Heart left ventricle (tissue), 16 donors: ENCODE results near the gene ARL3. TPM values are rescaled to one million over a fixed set of nuclear protein-coding genes. Genes with fewer than 3 reads are reported as not detected.
A peak's percentile ranks its signal among the peaks of the same experiment; 100 is the strongest.

ENCODE experiments used
- ATAC-seq, 4 donors: fragments of 200-7000 bp; cut with Tn5 transposase; one replicate each; pipeline ENCODE4 v1.9.1; 2020 to 2022; ENCODE audit warnings: moderate library complexity in 4 of 4, mild to moderate bottlenecking in 3 of 4, moderate number of reproducible peaks in 1 of 4
- DNase-seq, 5 donors: peaks; one replicate each; pipeline ENCODE4 v3.0.0-alpha.2; 2020
- H3K27ac ChIP-seq, 12 donors: fragments of 200-600 bp; sonication (generic) in 4 of 12; one replicate each; pipeline versions ENCODE4 v1.5.0 to v1.8.0; 2016 to 2022; ENCODE audit warnings: mild to moderate bottlenecking in 2 of 12
- H3K27me3 ChIP-seq, 9 donors: fragments of 200-600 bp; sonication (generic) in 2 of 9; one replicate each; pipeline versions ENCODE4 v1.5.1 to v1.8.0; 2016 to 2022; ENCODE audit warnings: mild to moderate bottlenecking in 3 of 9
- H3K36me3 ChIP-seq, 9 donors: fragments of 200-600 bp; sonication (generic) in 2 of 9; one replicate each; pipeline versions ENCODE4 v1.5.0 to v1.8.0; 2018 to 2022; ENCODE audit warnings: mild to moderate bottlenecking in 2 of 9
- H3K4me1 ChIP-seq, 12 donors: fragments of 200-600 bp; sonication (generic) in 4 of 12; one replicate each; pipeline versions ENCODE4 v1.5.0 to v1.8.0; 2016 to 2022; ENCODE audit warnings: mild to moderate bottlenecking in 3 of 12
- H3K4me3 ChIP-seq, 12 donors: fragments of 200-600 bp; sonication (generic) in 4 of 12; one replicate each; pipeline versions ENCODE4 v1.5.0 to v1.8.0; 2017 to 2022; ENCODE audit warnings: mild to moderate bottlenecking in 9 of 12, moderate library complexity in 4 of 12
- H3K9me3 ChIP-seq, 12 donors: fragments of 200-600 bp; sonication (generic) in 4 of 12; one replicate each; pipeline versions ENCODE4 v1.5.0 to v1.8.0; 2016 to 2022; ENCODE audit warnings: mild to moderate bottlenecking in 1 of 12
- CTCF ChIP-seq, 12 donors: fragments of 200-600 bp; sonication (generic) in 4 of 12; IDR thresholded peaks; one replicate each; pipeline versions ENCODE4 v1.5.0 to v1.8.0; 2018 to 2022; ENCODE audit warnings: antibody characterized with exemption in 12 of 12, mild to moderate bottlenecking in 5 of 12
- POLR2A ChIP-seq, 2 donors: fragments of 450-650 bp; IDR thresholded peaks; one replicate each; pipeline ENCODE4 v1.6.1; 2017; ENCODE audit warnings: antibody characterized with exemption in 2 of 2, mild to moderate bottlenecking in 2 of 2, moderate library complexity in 2 of 2
- WGBS, 4 donors: extraction: QIAGEN DNeasy Blood & Tissue Kit in 2 of 4; methylation state at CpG; one replicate each; pipeline versions ENCODE4 v1.1.5 to v1.1.7; 2013 to 2018; 5-methylcytosine and 5-hydroxymethylcytosine counted together
- intact Hi-C, 10 donors: fragments of 100-400 bp; cut with DNase I; formaldehyde crosslinking; loops; one replicate each; pipeline versions ENCODE4 v1.11.1 to v1.14.2; 2022
- polyA plus RNA-seq, 2 donors: library from polyadenylated mRNA; stranded (reverse); fragments of 200-250 nt; gene quantifications; one replicate each; pipeline ENCODE4 v1.2.3, GENCODE V29; 2013
- total RNA-seq, 9 donors: library from RNA; depleted of rRNA in 2 of 9; stranded (reverse); fragments of >200 nt in 2 of 9; fragmentation: NEBNext Ultra II Directional in 3 of 9; extraction: Animal tissue kit (Norgen Biotek cat#: 25700) in 3 of 9; gene quantifications; one replicate each; pipeline versions ENCODE4 v1.1.0 to v1.2.4, GENCODE V29; 2016 to 2023
- donor health status: ischemic (EF 13 %, LVEDD 7.1; RV severe dilation, severe dysfunction).
- donor health status: healthy with polysubstance abuse.
- donor health status: DM: no; HTN: yes; CAD: no.
- donor health status: DM: no; HTN: no; CAD: no.
- donor health status: ischemic (EF 25% LVEDD 6.9; RV normal size, moderate dysfunction).
- donor health status: ischemic (EF 25% LVEDD 5.7; RV mildly dilated, moderate dysfunction).
- donor health status: healthy.
- donor health status: DM: yes; HTN: yes; CAD: no.
- donor health status: ischemic (EF 35%, LVEDD 5.7; RV mildly dilated, moderate dysfunction).
- donor health status: nonischemic (EF 11% LVEDD 7.7; RV severe dilation, severe dysfunction).
- donor health status: DM: yes; HTN: yes; CAD: no.
- donor health status: PGD.
- donor health status: ischemic (EF 29% LVEDD 5.4; RV normal size, mild dysfunction).
- donor health status: nonischemic (EF 23%, LVEDD 6.1; RV moderate dilation, normal function).

Gene ARL3
- total and polyA plus RNA-seq, 11 donors: 5.8 to 19.3 (median 12.6) TPM

- H3K36me3 ChIP-seq: peaks cover 0 to 13% (median 4%) of the 10 kb centered on the region in 9 donors
- no peak for TF ChIP-seq CTCF (IDR thresholded peaks at IDR 0.05)
- TF ChIP-seq POLR2A (IDR thresholded peaks at IDR 0.05): no peak
- WGBS, 4 donors: 66 to 79% (median 69%) methylated on average over 9 of the region's 9 CpGs
- intact Hi-C loops: loop anchor here in 4 of 10 donors (5.0 kb wide), 1 partner anchor 35 kb away; the partner anchor contains the start of genes ARL3 (in 4 of the 4) and SFXN2 (in 4 of the 4)
- H3K4me3 ChIP-seq: no peak overlapping the region
- no peaks in the 10 kb centered on the region for H3K27me3 ChIP-seq
- H3K9me3 ChIP-seq: no peaks in the 10 kb centered on the region
- peak overlapping the region in 11 of 12 donors; percentile 0 to 90 (median 59) for H3K27ac ChIP-seq
- ATAC-seq (no peak), DNase-seq (no peak)
- H3K4me1 ChIP-seq: peaks cover 11 to 72% (median 62%) of the 10 kb centered on the region in 12 donors
Observed at GRCh38 chr10:102677331-102678067, 36.7 kb downstream of the ARL3 start.

GRCh38 chr10:102676534-102677315 lies 37.5 kb downstream of the ARL3 start:
- H3K27ac ChIP-seq: peak overlapping the region in 11 of 12 donors; percentile 0 to 90 (median 64)

GRCh38 chr10:102675666-102676533 lies 38.3 kb downstream of the ARL3 start:
- Histone ChIP-seq H3K9me3 (no peaks in the 10 kb centered on the region), H3K36me3 (peaks cover 0 to 5% (median 0%) of the 10 kb centered on the region in 9 donors), H3K27ac (peak overlapping the region in 11 of 12 donors; percentile 79 to 90 (median 85)), H3K27me3 (no peaks in the 10 kb centered on the region), H3K4me1 (peaks cover 11 to 78% (median 64%) of the 10 kb centered on the region in 12 donors), H3K4me3 (peak overlapping the region in 3 of 12 donors; percentile 10 to 14 (median 13))
- DNase-seq (peak in 2 of 5 donors; percentile 60 to 64), ATAC-seq (peak in 1 of 4 donors; percentile 14)
- WGBS, 4 donors: 53 to 63% (median 55%) methylated on average over 16 of the region's 16 CpGs
- intact Hi-C loops: loop anchor here in 4 of 10 donors (2.0 to 5.0 kb wide), 3 partner anchors 29 to 36 kb away; partner anchors contain the start of genes ARL3 (in 4 of the 4), SFXN2 (in 4 of the 4) and TRIM8 (in 1 of the 4)
- TF ChIP-seq CTCF (IDR thresholded peaks at IDR 0.05): no peak
- no peak for TF ChIP-seq POLR2A (IDR thresholded peaks at IDR 0.05)

More at GRCh38 chr10:102676534-102677315, 37.5 kb downstream of the ARL3 start:
- WGBS, 4 donors: 71 to 88% (median 78%) methylated on average over 9 of the region's 9 CpGs
- no peaks in the 10 kb centered on the region for H3K27me3 ChIP-seq
- no peak for ATAC-seq
- no peaks in the 10 kb centered on the region for H3K9me3 ChIP-seq
- no peak for DNase-seq
- H3K4me1 ChIP-seq: peaks cover 11 to 76% (median 64%) of the 10 kb centered on the region in 12 donors
- H3K36me3 ChIP-seq: peaks cover 0 to 6% (median 0%) of the 10 kb centered on the region in 9 donors
- TF ChIP-seq POLR2A (IDR thresholded peaks at IDR 0.05) (no peak), CTCF (IDR thresholded peaks at IDR 0.05) (no peak)
- intact Hi-C loops: loop anchor here in 4 of 10 donors (5.0 kb wide), 1 partner anchor 36 kb away; the partner anchor contains the start of genes ARL3 (in 4 of the 4) and SFXN2 (in 4 of the 4)
- H3K4me3 ChIP-seq: no peak overlapping the region
